ENCODE measurements around the gene C11orf68.

Gene C11orf68

GRCh38 chr11:65918211-65919140 lies at the start of gene C11orf68:
C11orf68 (minus strand) TSS chr11:65919062; CDS start chr11:65919031, 31 bp downstream.
- DNase-seq (ENCODE audit: low read depth, low spot score), result no peak
- Histone ChIP-seq H3K9ac (ENCODE audit: insufficient read length) (peak within 1 kb of the TSS; percentile 97), H3K27ac (peak within 1 kb of the TSS; percentile 85), H3K4me3 (peak within 1 kb of the TSS; percentile 98), H3K36me3 (ENCODE audit: insufficient read depth, low read length) (no peaks in the 10 kb centered on the region; the same call in 1 of the 2 replicates), H3K9me3 (ENCODE audit: low read depth, low read length) (no peaks in the 10 kb centered on the region)
- no peak for TF ChIP-seq POLR2AphosphoS5 (IDR thresholded peaks at IDR 0.05; ENCODE audit: borderline replicate concordance, low read depth, low read length)
- TF ChIP-seq FOXP2 (optimal IDR thresholded peaks at IDR 0.05; ENCODE audit: control extremely low read depth, extremely low read length, insufficient read depth), result no peak
- TF ChIP-seq EZH2 (IDR thresholded peaks at IDR 0.05), result no peak

GRCh38 chr11:65967329-65967934 lies 48.6 kb upstream of the C11orf68 start:
- no peak for DNase-seq (ENCODE audit: low read depth, low spot score)

GRCh38 chr11:65965986-65966762 lies 47.3 kb upstream of the C11orf68 start:
- Histone ChIP-seq H3K9me3 (ENCODE audit: low read depth, low read length) (no peaks in the 10 kb centered on the region), H3K27ac (no peak overlapping the region), H3K36me3 (ENCODE audit: insufficient read depth, low read length) (peaks cover 53% of the 10 kb centered on the region), H3K9ac (ENCODE audit: insufficient read length) (no peak overlapping the region), H3K4me3 (no peak overlapping the region)
- no peak for TF ChIP-seq EZH2 (IDR thresholded peaks at IDR 0.05)
- TF ChIP-seq POLR2AphosphoS5 (IDR thresholded peaks at IDR 0.05; ENCODE audit: borderline replicate concordance, low read depth, low read length), result no peak
- TF ChIP-seq FOXP2 (optimal IDR thresholded peaks at IDR 0.05; ENCODE audit: control extremely low read depth, extremely low read length, insufficient read depth), result no peak
- no peak for DNase-seq (ENCODE audit: low read depth, low spot score)

More at GRCh38 chr11:65967329-65967934, 48.6 kb upstream of the C11orf68 start:
- TF ChIP-seq POLR2AphosphoS5 (IDR thresholded peaks at IDR 0.05; ENCODE audit: borderline replicate concordance, low read depth, low read length) (no peak), EZH2 (IDR thresholded peaks at IDR 0.05) (no peak), FOXP2 (optimal IDR thresholded peaks at IDR 0.05; ENCODE audit: control extremely low read depth, extremely low read length, insufficient read depth) (no peak)
- Histone ChIP-seq H3K9me3 (ENCODE audit: low read depth, low read length) (no peaks in the 10 kb centered on the region), H3K36me3 (ENCODE audit: insufficient read depth, low read length) (peaks cover 53% of the 10 kb centered on the region), H3K27ac (no peak overlapping the region), H3K9ac (ENCODE audit: insufficient read length) (no peak overlapping the region), H3K4me3 (no peak overlapping the region)

DNA sequence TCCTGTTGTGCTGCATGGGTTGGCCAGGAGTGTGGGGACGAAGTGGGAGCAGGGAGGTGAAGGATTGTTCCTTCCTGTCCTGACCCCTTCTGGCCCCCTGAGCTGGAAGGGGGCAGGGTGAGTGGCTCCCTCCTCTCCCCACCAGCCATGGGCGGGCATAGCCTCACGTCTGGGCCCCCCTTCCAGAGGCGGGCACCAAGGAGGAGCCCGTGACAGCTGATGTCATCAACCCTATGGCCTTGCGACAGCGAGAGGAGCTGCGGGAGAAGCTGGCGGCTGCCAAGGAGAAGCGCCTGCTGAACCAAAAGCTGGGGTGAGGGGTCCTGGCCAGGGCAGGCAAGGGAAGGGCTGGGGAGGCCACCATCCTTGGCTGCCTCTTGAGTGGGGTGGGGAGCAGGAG lies 46.0 kb upstream of the C11orf68 start:
- Histone ChIP-seq H3K9ac (ENCODE audit: insufficient read length) (no peak overlapping the region), H3K4me3 (no peak overlapping the region), H3K36me3 (ENCODE audit: insufficient read depth, low read length) (peaks cover 53% of the 10 kb centered on the region), H3K9me3 (ENCODE audit: low read depth, low read length) (no peaks in the 10 kb centered on the region), H3K27ac (no peak overlapping the region)
- TF ChIP-seq FOXP2 (optimal IDR thresholded peaks at IDR 0.05; ENCODE audit: control extremely low read depth, extremely low read length, insufficient read depth), result no peak
- no peak for TF ChIP-seq POLR2AphosphoS5 (IDR thresholded peaks at IDR 0.05; ENCODE audit: borderline replicate concordance, low read depth, low read length)
- no peak for TF ChIP-seq EZH2 (IDR thresholded peaks at IDR 0.05)
- no peak for DNase-seq (ENCODE audit: low read depth, low spot score)

DNA sequence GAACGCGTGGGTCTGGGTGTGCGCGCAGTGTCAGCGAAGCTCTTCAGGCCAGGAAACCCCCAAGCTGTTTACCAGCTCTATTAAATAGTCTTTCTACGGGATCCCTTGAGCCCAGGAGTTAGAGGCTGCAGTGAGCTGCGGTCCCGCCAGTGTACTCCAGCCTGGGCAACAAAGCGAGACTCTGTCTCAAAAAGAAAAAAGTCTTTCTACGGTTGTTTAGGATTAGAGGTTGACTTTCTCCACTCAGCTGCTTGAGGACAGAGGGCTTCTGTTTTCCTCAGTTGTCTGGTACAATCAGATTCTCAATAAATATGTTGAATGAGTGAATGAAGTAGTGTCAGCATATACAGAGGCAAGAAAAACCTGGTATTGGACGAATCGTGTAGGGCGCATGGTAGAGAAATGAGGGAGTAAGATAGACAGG lies 43.3 kb upstream of the C11orf68 start:
- H3K27ac ChIP-seq, result no peak overlapping the region
- H3K9me3 ChIP-seq (ENCODE audit: low read depth, low read length), result no peaks in the 10 kb centered on the region
- H3K9ac ChIP-seq (ENCODE audit: insufficient read length), result peak overlapping the region; percentile 97
- no peak for DNase-seq (ENCODE audit: low read depth, low spot score)
- H3K4me3 ChIP-seq, result peak overlapping the region; percentile 95
- no peak for TF ChIP-seq POLR2AphosphoS5 (IDR thresholded peaks at IDR 0.05; ENCODE audit: borderline replicate concordance, low read depth, low read length)
- TF ChIP-seq EZH2 (IDR thresholded peaks at IDR 0.05), result no peak
- no peak for TF ChIP-seq FOXP2 (optimal IDR thresholded peaks at IDR 0.05; ENCODE audit: control extremely low read depth, extremely low read length, insufficient read depth)
- peaks cover 34% of the 10 kb centered on the region for H3K36me3 ChIP-seq (ENCODE audit: insufficient read depth, low read length)

DNA sequence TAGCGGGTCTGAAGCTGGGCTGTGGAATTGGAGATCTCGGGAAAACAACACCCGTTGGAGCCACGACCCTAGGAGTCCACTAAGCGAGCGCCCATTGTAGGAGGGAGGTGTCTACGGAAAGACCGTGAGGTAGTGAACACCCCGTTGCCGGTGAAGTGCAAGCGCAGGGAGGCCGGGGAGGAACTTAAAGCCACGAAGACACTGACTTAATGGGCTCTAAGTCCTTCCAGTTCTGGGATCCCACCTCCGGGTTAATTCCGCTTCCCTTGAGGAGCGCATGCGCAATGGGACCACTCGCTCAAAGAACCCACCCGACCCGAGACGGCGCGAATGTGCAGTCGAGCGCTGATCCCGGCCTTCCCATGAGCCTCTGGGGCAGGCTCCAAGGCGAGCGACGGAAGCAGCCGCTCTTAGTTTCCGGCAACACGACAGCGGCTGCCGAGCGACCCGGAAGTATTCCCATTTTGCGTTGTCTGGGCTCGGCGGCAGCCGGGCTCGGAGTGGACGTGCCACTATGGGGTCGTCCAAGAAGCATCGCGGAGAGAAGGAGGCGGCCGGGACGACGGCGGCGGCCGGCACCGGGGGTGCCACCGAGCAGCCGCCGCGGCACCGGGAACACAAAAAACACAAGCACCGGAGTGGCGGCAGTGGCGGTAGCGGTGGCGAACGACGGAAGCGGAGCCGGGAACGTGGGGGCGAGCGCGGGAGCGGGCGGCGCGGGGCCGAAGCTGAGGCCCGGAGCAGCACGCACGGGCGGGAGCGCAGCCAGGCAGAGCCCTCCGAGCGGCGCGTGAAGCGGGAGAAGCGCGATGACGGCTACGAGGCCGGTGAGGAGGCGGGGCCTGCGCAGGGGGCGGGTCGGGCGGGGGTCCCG lies 42.6 kb upstream of the C11orf68 start, which contains the start of gene SART1:
Gene SART1, plus strand, starts transcription at position 468 of the 874 bp plus-strand sequence. Its CDS starts 47 bp downstream, at position 515.
- DNase-seq (ENCODE audit: low read depth, low spot score), result peak; percentile 95
- Histone ChIP-seq H3K9me3 (ENCODE audit: low read depth, low read length) (no peaks in the 10 kb centered on the region), H3K27ac (peak within 1 kb of the TSS; percentile 86), H3K4me3 (peak within 1 kb of the TSS; percentile 95), H3K9ac (ENCODE audit: insufficient read length) (peak within 1 kb of the TSS; percentile 97), H3K36me3 (ENCODE audit: insufficient read depth, low read length) (peaks cover 28% of the 10 kb centered on the region)
- TF ChIP-seq EZH2 (IDR thresholded peaks at IDR 0.05) (no peak), POLR2AphosphoS5 (IDR thresholded peaks at IDR 0.05; ENCODE audit: borderline replicate concordance, low read depth, low read length) (peak; percentile 97), FOXP2 (optimal IDR thresholded peaks at IDR 0.05; ENCODE audit: control extremely low read depth, extremely low read length, insufficient read depth) (peak; percentile 36)

DNA sequence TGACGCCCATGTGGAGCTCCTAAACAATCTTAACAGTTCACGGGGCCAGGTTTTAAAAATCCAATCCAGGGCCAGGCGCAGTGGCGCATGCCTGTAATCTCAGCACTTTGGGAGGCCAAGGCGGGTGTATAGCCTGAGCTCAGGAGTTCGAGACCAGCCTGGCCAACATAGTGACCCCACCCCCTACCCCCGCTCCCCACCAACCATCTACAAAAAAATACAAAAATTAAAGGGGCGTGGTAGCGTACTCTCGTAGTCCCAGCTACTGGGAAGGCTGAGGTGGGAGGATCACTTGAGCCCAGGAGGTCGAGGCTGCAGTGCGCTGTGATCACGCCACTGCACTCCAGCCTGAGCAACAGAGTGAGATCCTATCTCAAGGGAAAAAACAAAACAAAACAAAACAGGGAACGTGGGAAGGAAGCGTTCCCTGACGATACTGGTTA lies 42.0 kb upstream of the C11orf68 start:
- Histone ChIP-seq H3K9ac (ENCODE audit: insufficient read length) (peak overlapping the region; percentile 97), H3K36me3 (ENCODE audit: insufficient read depth, low read length) (peaks cover 21% of the 10 kb centered on the region), H3K4me3 (peak overlapping the region; percentile 95), H3K9me3 (ENCODE audit: low read depth, low read length) (no peaks in the 10 kb centered on the region), H3K27ac (peak overlapping the region; percentile 86)
- DNase-seq (ENCODE audit: low read depth, low spot score), result no peak
- no peak for TF ChIP-seq EZH2 (IDR thresholded peaks at IDR 0.05)
- no peak for TF ChIP-seq FOXP2 (optimal IDR thresholded peaks at IDR 0.05; ENCODE audit: control extremely low read depth, extremely low read length, insufficient read depth)
- TF ChIP-seq POLR2AphosphoS5 (IDR thresholded peaks at IDR 0.05; ENCODE audit: borderline replicate concordance, low read depth, low read length), result no peak
